Caki2 (cell line): Measurements from ENCODE around the gene ZNF653. TPM values are rescaled to one million over a fixed set of nuclear protein-coding genes. Genes with fewer than 3 reads are reported as not detected.
"Not testable (repeated sequence)": the region's sequence is repeated elsewhere in the genome, so short reads cannot be mapped to it uniquely, and the experiment has no call there.

Experiments
- DNase-seq: peaks from one replicate; pipeline ENCODE4 v3.0.0-alpha.2; 2015; ENCODE audit warnings: low read depth
- in situ Hi-C: cut with HindIII; loops from 2 replicates; pipeline ENCODE4 v1.10.0; 2016; ENCODE audit warnings: low sequenced_read_pairs, low pct_unique_long_range_greater_than_20kb, mixed read lengths
- total RNA-seq: library from RNA; depleted of rRNA; stranded (reverse); fragments of >200 nt; shearing (Covaris generic); gene quantifications from 2 replicates; pipeline ENCODE4 v1.2.3, GENCODE V29; 2014; ENCODE audit warnings: low replicate concordance

ZNF653 gene
- total RNA-seq, 1 experiment from 2014 or later: 4.6 TPM

DNA sequence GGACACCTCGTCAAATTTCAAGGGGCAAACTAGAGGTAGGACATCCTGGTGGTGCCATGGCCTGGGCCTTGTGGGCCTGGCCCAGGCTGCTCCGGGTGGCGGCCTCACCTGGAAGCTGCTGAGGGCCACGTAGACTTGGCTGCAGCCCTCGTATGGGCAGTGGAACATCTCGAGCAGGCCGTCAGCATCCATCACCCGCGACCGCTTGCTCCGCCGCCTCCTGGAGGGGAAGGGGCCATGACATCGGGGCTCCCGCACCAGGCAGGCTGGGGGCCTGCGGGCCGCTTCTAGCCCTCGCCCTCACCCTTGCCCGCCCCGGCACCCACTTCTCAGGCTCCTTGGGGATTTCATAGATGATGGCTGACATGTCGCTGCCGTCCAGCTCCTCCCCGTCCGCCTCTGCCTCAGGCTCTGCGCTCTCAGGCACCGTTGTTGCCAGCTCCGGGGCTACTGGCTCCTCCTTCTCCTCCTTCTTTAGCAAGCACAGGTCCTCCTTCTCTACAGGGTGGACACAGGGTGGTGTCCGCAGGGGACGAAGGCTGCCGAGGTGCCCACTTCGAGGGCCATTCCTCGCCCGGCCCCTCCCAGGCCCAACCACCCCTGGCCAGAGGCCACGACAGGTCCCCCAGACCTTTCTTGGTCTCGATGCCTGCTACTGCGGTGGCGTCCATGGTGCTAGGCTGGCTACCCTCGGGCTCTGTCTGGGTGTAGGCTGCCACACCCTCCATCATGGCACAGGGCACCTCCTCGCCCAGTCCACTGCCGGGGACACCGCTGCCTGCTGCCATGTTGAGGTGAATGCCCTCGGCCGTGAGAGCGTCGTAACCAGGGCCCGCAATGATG, 18.8 kb downstream of the ZNF653 start:
- in situ Hi-C loops: no loop called here
- no peak for DNase-seq

- no peak for DNase-seq
- in situ Hi-C loops: no loop called here
Observed at GRCh38 chr19:11485245-11485837, 20.3 kb downstream of the ZNF653 start.

DNA sequence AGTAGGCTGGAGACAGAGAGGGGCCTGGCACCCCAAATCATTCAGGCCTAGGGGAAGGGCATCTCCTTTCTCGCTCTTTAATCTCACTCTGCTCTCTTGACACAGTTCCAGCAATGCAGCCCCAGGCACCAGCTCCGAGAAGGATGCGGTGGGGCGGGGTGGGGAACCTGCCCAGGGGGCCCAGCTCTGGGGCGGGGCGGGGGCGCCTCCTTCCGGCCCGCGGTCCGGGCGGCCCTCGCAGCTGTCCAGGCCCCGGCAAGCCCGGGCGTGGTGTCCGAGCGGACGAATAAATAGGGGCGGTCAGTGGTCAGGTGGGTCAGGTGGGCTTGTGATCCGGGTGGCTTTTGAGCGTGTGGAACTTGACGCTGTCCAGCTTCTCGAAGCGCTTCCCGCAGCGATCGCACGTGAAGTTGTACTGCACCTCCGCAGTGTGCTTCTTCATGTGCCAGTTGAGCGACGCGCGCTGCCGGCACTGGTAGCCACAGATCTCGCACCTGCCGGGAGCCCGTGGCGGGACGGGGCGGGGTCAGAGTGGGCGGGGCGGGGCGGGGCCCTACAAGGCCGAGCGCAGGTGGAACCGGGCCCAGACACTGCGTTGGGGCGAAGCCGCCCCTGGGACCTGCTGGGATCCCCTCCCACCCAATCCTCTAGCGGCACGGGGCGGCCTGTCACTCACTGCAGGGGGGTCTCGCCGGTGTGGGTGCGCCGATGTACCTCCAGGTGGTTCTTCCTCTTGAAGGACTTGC, 22.1 kb downstream of the ZNF653 start:
- no peak for DNase-seq
- in situ Hi-C loops: no loop called here

DNA sequence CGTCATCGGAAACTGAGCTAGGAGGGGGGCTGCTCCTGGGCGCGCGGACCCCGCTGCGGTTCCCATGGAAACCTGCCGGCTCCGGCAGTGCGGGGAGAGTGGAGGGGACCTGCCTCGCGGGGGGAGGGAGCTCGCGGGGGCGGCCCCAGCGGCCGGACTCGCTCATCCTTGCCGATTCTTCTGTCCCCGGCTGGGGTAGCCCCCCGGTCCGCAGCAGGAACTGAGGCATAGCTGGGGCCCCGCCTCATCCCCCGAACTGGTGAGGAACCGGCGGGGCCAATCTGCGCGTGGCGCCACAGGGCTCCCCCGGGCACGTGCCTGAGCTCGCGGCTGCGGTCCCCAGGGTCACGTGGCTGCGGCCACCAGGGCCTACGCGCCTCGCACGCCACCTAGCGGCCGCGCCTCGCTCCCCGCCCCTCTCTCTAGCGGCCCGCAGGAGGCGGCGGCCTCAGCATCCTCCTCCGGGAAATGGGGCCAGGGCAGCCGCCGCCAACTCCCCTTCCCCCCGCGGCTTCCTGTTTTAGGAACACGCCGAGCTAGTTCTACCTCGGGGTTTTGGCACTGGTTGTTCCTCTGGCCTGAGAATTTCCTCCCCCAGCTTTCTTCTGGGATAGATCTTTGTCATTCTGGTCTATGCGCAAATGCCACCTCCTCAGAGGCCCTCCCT, 23.1 kb downstream of the ZNF653 start:
- DNase-seq: peak; percentile 87
- in situ Hi-C loops: no loop called here

- in situ Hi-C loops: no loop called here
- DNase-seq: peak; percentile 96
Observed at GRCh38 chr19:11481534-11482383, 23.9 kb downstream of the ZNF653 start.

DNA sequence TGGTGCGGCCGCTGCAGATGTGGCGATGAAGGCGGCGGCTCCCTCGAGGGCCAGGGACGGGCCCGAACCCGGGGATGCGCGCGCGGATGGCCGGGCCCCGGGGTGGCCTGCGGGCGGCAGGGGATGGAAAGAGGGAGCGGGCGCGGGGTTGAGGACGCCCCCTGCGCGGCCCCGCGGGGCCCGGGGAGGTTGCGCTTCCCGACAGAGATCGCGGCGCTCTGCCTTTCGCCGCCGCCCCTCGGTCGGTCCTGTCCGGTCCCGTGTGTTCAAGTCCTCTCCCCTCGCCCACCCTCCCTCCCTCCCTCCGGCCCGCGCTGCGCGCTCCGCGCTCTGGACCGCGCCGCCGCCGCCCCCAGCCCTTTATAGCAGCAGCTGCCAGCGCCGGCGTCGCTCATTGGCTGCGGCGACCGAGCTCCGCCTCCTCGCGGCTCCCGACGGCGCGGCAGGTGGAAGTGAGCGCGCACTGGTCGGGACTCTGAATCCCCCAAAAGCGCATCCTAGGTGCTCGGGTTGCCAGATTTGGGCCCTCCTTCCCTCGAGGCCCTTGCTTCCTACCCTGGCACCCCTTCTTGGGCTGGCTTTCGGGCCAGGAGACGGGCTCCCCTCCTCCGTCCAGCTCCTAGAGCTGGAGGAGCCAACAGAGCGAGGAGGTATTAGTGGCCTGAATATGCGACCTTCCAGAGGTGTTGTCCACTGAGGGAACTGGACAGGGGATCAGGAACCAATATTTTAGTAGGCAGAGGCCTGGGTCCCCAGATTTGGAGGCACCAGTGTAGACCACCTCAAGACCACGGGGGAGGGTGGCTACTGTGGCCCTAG, 24.7 kb downstream of the ZNF653 start, which contains the start of gene ELAVL3:
Gene ELAVL3, minus strand, starts transcription at position 332 of the 819 bp plus-strand sequence. CDS start 438 bp downstream, outside the sequence.
- no peak for DNase-seq
- in situ Hi-C loops: no loop called here

- in situ Hi-C loops: no loop called here
- no peak for DNase-seq
Observed at GRCh38 chr19:11479898-11480714, 25.5 kb downstream of the ZNF653 start.

GRCh38 chr19:11479090-11479897, 26.3 kb downstream of the ZNF653 start:
- in situ Hi-C loops: no loop called here
- DNase-seq: no peak

GRCh38 chr19:11478167-11479089, 27.2 kb downstream of the ZNF653 start:
- DNase-seq: no peak
- in situ Hi-C loops: no loop called here

DNA sequence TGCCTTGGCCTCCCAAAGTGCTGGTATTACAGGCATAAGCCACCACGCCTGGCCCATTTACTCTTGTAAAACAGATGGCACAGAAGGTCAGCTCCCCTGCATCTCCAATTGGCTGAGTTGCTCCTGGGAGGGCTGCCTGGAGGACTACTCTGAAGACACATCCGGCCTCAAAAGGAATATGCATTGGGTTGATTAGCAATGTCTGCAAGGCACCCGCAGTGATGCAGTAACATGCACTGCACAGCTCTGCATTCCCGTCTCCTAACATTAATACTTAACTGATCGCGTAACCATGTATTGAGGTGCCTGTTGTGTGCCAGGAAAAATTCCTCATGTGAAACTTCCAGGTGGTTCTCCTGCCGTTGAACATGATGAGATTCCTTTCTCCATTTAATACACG, 29.8 kb downstream of the ZNF653 start:
- no peak for DNase-seq

DNA sequence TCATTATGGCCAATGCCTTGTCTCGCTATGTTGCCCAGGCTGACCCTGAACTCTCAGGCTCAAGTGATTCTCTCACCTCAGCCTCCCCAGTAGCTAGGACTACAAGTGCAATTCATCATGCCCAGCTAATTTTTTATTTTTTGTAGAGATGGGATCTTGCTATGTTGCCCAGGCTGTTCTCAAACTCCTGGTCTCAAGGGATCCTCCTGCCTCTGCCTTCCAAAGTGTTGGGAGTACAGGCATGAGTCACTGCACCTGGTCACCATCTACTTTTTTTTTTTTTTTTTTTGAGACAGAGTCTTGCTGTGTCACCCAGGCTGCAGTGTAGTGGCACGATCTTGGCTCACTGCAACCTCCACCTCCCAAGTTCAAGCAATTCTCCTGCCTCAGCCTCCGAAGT, 30.3 kb downstream of the ZNF653 start:
- in situ Hi-C loops: not testable (repeated sequence)

More for the DNA sequence above, 29.8 kb downstream of the ZNF653 start:
- in situ Hi-C loops: no loop called here

DNA sequence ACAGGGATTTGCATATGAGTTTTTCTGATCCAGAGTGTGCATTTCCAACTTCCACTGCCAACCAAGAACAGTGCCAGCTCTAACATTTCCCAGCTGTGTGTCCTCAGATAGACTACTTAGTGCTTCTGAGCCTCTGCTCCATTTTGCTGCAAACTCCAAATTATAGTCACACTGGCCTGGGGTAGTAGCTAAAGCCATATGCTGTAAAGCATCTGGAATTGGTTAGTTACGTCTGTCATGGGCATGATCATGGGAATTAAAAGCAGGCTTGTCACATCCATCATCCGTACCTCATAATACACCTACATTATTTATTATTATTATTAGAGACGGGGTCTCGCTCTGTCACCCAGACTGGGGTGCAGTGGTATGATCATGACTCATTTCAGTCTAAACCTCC, 31.9 kb downstream of the ZNF653 start:
- DNase-seq: no peak
- in situ Hi-C loops: no loop called here

More for the DNA sequence above, 30.3 kb downstream of the ZNF653 start:
- peak; percentile 32 for DNase-seq

DNA sequence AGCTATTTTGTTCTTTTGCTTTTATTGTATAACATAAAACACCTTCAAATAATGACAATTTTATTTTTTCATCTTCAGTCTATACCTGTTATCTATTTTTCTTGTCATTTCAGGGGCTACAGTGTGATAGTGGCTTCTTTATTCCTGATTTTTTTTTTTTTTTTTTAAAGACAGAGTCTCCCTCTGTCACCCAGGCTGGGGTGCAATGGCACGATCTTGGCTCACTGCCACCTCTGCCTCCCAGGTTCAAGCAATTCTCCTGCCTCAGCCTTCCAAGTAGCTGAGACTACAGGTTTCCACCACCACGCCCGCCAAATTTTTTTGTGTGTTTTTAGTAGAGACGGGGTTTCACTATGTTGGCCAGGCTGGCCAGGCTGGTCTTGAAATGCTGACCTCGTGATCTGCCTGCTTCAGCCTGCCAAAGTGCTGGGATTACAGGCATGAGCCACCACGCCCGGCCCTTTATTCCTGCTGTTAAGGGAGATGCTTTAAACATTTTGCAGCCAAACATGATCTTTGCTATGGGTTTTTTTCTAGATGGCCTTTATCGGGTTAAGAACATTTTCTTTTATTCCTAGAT, 37.3 kb downstream of the ZNF653 start:
- DNase-seq, in situ Hi-C loops: not testable (repeated sequence)

GRCh38 chr19:11465600-11465999, 40.0 kb downstream of the ZNF653 start:
- in situ Hi-C loops: no loop called here
- no peak for DNase-seq
